GM12874 (cell line): Measurements from ENCODE around the gene PRR5L.

Source experiments
- CTCF ChIP-seq: IDR thresholded peaks from 2 replicates; pipeline ENCODE4 v1.5.1; 2011; ENCODE audit warnings: low read depth, mild to moderate bottlenecking, control low read depth, low read length, moderate library complexity; ENCODE audit not compliant: insufficient read depth

PRR5L gene

GRCh38 chr11:36295926-36296325 is at the start of gene PRR5L:
PRR5L (plus strand) TSS chr11:36296288; CDS start chr11:36401122, 104,834 bp downstream.
- no peak for TF ChIP-seq CTCF

GRCh38 chr11:36247493-36247892 is 48.6 kb upstream of the PRR5L start:
- no peak for TF ChIP-seq CTCF

GRCh38 chr11:36248436-36248835 is 47.7 kb upstream of the PRR5L start:
- TF ChIP-seq CTCF, result no peak

GRCh38 chr11:36249246-36249645 is 46.8 kb upstream of the PRR5L start:
- no peak for TF ChIP-seq CTCF

GRCh38 chr11:36251823-36252222 is 44.3 kb upstream of the PRR5L start:
- no peak for TF ChIP-seq CTCF

- TF ChIP-seq CTCF, result no peak
Observed at GRCh38 chr11:36253238-36253637, 42.9 kb upstream of the PRR5L start.

GRCh38 chr11:36254713-36255112 is 41.4 kb upstream of the PRR5L start:
- no peak for TF ChIP-seq CTCF

- TF ChIP-seq CTCF, result no peak
Observed at GRCh38 chr11:36257351-36257750, 38.7 kb upstream of the PRR5L start.
